GM19240 (cell line): ENCODE results near the gene TNFAIP8L1.

Experiments
- DNase-seq: peaks from one replicate; pipeline ENCODE4 v3.0.0; 2011; ENCODE audit warnings: low spot score; ENCODE audit not compliant: insufficient read length

TNFAIP8L1 gene

GRCh38 chr19:4647676-4648644, 8.6 kb downstream of the TNFAIP8L1 start:
- DNase-seq = no peak

GRCh38 chr19:4649392-4650047, 10.2 kb downstream of the TNFAIP8L1 start:
- no peak for DNase-seq

- no peak for DNase-seq
Observed at GRCh38 chr19:4650159-4650558, 10.8 kb downstream of the TNFAIP8L1 start.

GRCh38 chr19:4652075-4652474, 12.8 kb downstream of the TNFAIP8L1 start:
- no peak for DNase-seq

GRCh38 chr19:4653793-4654436, 14.6 kb downstream of the TNFAIP8L1 start:
- DNase-seq = no peak

GRCh38 chr19:4654437-4655361, 15.4 kb downstream of the TNFAIP8L1 start:
- no peak for DNase-seq

- DNase-seq = no peak
Observed at GRCh38 chr19:4656102-4656501, 16.8 kb downstream of the TNFAIP8L1 start.

GRCh38 chr19:4657262-4657661, 17.9 kb downstream of the TNFAIP8L1 start:
- no peak for DNase-seq

GRCh38 chr19:4657835-4658234, 18.5 kb downstream of the TNFAIP8L1 start:
- no peak for DNase-seq

- DNase-seq = no peak
Observed at GRCh38 chr19:4660181-4660791, 21.0 kb downstream of the TNFAIP8L1 start.

GRCh38 chr19:4660993-4661392, 21.7 kb downstream of the TNFAIP8L1 start:
- no peak for DNase-seq

- DNase-seq = no peak
Observed at GRCh38 chr19:4662020-4662695, 22.8 kb downstream of the TNFAIP8L1 start.

- DNase-seq = no peak
Observed at GRCh38 chr19:4662812-4663211, 23.5 kb downstream of the TNFAIP8L1 start.

GRCh38 chr19:4664642-4665041, 25.3 kb downstream of the TNFAIP8L1 start:
- DNase-seq = no peak

GRCh38 chr19:4669723-4670480, 30.6 kb downstream of the TNFAIP8L1 start, which contains the start of gene MYDGF:
TSS of gene MYDGF (minus strand) at chr19:4670342. CDS start at chr19:4670334, 8 bp downstream.
- peak; percentile 99 for DNase-seq

- no peak for DNase-seq
Observed at GRCh38 chr19:4671185-4671851, 32.0 kb downstream of the TNFAIP8L1 start.

GRCh38 chr19:4673216-4673615, 33.9 kb downstream of the TNFAIP8L1 start:
- no peak for DNase-seq

GRCh38 chr19:4673726-4674125, 34.4 kb downstream of the TNFAIP8L1 start:
- no peak for DNase-seq

GRCh38 chr19:4675346-4675745, 36.0 kb downstream of the TNFAIP8L1 start:
- no peak for DNase-seq
